SH-SY5Y (cell line): Measurements from ENCODE around the gene UNC93A.

ENCODE experiments used
- GATA2 ChIP-seq: IDR thresholded peaks from 2 replicates; pipeline ENCODE4 v1.6.1; 2011; ENCODE audit warnings: mild to moderate bottlenecking, low read depth, low read length
- GATA3 ChIP-seq: IDR thresholded peaks from 2 replicates; pipeline ENCODE4 v1.6.1; 2011; ENCODE audit warnings: low read depth, mild to moderate bottlenecking, low read length, moderate library complexity

- TF ChIP-seq GATA2 (no peak), GATA3 (no peak)
These were observed 2.5 kb downstream of the UNC93A start for GRCh38 chr6:167293590-167294091.
